Measurements from ENCODE around the gene PARD3.
A peak's percentile ranks its signal among the peaks of the same experiment; 100 is the strongest.
"Not testable (repeated sequence)": the region's sequence is repeated elsewhere in the genome, so short reads cannot be mapped to it uniquely, and the experiment has no call there.

Gene PARD3

DNA sequence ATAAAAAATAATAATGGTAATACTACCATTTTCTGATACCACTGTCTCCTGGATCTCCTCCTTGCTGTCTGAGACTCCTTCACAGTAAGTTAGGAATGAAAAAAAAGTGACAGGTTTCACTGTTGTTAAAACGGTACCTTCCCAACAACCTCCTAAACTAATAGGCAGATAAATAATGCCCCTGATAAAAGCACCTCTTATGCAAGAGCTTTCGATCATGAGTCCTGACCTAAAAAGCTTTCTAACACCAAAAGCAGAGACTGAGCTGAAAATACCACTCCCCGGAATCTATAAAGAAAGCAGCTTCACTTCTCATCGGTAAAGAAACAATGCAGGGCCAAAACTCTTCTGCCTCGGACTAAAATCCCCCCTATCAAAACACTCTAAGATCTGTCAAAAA is 14.5 kb downstream of the PARD3 start:
- FAIRE-seq (peak; percentile 44), DNase-seq (ENCODE audit: insufficient read length, low spot score) (no peak)

DNA sequence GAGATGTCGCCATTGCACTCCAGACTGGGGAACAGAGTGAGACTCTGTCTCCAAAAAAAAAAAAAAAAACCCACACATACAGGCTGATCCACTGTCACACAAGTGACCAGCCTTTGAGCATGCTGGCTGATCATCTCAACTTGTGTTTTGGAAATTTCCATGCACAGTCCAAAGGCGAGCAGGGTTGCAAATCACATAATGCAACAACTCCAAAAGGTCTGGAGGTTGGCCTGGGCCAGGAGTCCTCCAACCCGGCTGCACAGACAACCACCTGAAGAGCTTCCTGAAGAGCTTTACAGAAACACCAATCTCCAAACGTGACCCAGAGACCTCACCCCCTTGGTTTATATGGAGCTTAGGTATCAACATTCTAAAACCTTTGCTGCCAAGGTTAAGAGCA is 16.4 kb downstream of the PARD3 start:
- no peak for DNase-seq (ENCODE audit: insufficient read length, low spot score)
- FAIRE-seq = no peak

DNA sequence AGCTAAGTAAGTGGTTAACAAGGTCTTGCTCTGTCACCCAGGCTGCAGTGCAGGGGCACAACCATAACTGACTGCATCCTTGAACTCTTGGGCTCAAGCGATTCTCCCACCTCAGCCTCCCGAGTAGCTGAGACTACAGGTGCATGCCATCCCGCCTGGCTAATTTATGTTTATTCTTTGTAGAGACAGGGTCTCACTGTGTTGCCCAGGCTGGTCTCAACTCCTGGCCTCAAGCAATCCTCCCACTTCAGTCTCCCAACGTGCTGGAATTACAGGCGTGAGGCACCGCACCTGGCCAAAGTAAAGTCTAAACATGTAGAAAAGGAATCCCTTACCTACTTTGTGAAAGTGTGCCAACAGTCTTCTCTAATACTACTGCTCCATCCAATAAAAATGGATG is 17.9 kb downstream of the PARD3 start:
- FAIRE-seq = no peak
- DNase-seq (ENCODE audit: insufficient read length, low spot score) = no peak

DNA sequence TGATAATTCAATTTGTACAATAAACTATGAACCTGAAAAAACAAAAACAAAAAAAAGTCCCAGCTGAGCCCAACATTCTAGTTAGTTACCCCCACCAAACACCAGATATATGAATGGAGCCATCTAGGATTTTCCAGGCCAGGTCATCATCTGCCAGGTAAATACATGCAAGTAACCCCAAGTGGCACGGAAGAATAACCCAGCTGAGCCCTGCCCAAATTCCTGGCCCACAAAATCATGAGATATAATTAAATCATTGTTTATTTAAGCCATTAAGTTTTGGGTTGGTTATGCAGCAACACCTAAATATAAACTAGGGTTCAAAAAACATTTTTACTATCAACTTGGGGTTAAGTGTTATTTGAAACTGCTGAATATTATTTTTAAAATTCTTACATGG is 19.0 kb downstream of the PARD3 start:
- FAIRE-seq (no peak), DNase-seq (ENCODE audit: insufficient read length, low spot score) (no peak)

DNA sequence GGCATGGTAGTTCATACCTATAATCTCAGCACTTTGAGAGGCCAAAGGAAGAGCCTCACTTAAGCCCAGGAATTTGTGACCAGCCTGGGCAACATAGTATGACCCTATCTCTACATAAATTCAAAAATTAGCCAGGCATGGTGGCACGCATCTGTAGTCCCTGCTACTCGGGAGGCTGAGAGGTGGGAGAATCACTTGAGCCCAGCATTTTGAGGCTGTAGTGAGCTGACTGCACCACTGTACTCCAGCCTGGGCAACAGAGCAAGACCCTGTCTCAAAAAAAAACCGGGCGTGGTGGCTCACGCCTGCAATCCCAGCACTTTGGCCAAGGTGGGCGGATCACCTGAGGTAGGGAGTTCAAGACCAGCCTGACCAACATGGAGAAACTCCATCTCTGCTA is 19.8 kb downstream of the PARD3 start:
- no peak for FAIRE-seq
- DNase-seq (ENCODE audit: insufficient read length, low spot score) = no peak

DNA sequence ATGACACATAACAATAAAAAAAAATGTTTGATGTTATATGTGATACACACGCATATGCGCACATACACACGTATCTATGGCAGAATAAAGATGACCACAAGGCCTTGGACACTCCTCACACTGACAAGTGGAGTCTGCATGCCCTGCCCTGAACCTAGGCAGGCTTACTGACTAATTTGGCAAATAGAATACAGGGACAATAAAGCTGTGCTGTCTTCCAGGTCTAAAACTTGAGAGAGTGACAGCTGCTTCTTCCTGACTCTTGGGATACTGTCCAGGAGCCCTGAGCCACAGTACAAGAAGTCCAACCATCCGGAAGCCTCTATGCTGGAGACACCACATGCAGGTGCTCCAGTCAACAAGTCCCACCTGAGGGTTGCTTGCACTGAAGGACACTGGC is 20.3 kb downstream of the PARD3 start:
- FAIRE-seq (no peak), DNase-seq (ENCODE audit: insufficient read length, low spot score) (no peak)

DNA sequence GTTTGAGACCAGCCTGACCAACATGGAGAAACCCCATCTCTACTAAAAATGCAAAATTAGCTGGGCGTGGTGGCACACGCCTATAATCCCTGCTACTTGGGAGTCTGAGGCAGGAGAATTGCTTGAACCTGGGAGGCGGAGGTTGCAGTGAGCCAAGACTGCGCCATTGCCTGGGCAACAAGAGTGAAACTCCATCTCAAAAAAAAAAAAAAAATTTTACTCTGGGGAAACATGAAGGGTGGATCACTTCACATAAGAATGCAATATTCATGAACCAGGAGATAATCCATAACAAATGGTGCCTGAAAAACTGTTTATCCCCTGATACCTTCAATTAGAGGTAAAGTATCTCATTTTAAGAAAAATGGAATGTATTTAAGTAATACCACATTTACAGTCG is 21.5 kb downstream of the PARD3 start:
- FAIRE-seq; DNase-seq (ENCODE audit: insufficient read length, low spot score): not testable (repeated sequence)

DNA sequence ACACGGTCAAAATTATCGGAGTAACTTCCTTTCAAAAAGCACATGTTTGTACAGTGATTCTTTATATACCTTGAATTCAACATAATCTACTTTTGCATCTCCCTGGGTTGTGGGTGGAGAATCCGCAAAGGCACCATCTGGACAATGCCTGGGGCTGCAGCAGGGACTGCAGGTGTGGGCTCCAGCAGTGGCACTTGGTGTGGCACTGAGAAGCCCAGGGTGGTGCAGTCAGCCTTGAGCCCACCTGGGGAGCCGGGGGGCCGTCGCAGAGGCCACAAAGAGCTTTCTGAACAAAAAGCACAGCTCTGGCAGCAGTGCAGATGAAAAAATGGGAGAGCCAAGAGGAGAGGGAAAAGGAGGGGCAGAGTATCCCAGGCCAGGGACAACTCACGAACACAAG is 22.2 kb downstream of the PARD3 start:
- DNase-seq (ENCODE audit: insufficient read length, low spot score) (no peak), FAIRE-seq (no peak)

DNA sequence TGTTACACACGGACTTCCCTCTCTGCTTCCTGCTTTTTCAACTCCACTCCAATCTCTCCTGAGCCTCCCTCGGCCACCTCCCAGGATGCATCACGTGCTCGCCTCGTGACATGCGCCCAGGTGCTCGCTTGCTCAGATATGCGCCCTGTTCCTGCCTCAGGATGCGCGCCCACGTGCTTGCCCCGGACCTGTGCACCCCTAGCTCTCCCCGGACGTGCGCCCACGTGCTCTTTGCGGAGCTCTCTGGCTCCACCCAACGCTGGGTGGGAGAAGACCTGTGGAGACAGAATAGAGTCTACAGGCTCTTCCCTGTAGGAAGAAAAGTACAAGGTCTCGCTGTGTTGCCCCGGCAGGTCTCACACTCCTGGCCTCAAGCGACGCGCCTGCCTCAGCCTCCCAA is 23.1 kb downstream of the PARD3 start:
- FAIRE-seq = no peak
- DNase-seq (ENCODE audit: insufficient read length, low spot score) = no peak

DNA sequence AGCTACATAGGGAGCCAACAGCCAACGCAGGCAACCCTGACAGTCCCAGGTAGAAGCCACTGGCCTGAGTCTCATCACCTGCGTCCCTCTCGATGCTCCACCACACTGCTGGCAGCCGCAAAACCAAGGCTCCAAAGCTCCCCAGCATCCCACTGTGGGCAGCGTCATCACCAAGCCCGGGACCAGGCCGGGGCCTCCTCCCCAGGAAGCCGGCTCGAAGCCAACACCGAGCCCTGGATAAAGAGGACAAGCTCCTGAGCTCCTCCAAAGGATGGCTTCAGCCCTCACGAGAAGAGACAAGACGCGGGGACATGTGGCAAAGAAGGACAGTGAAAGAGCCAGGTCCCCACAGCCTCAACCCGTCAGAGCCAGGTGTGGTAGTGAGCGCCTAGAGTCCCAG is 23.9 kb downstream of the PARD3 start:
- FAIRE-seq (no peak), DNase-seq (ENCODE audit: insufficient read length, low spot score) (no peak)

DNA sequence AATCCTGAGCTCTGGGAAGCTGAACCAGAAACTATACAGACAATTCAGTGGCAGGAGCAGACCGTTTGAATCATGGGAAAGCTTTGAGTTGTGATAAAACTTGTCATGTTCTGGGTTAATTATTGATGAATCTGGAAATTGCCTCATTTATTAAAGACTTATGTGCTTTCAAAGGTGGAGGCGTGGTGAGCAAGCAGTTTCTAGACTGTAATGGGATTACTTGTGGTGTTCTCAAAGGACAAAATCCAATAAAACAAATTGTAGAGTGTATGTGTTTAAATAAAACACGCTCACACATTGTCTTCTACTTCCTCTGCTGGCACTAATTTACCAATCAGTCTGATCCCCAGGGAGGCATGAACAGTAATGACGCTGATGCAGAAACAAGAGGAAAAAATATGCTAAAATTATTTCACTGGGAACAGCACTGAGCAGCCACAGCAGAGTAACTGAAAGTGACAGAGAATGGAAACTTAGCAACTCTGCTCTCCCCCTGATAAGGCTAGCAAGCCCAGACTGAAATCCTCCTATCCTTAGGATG is 25.1 kb downstream of the PARD3 start:
- FAIRE-seq = peak; percentile 86

DNA sequence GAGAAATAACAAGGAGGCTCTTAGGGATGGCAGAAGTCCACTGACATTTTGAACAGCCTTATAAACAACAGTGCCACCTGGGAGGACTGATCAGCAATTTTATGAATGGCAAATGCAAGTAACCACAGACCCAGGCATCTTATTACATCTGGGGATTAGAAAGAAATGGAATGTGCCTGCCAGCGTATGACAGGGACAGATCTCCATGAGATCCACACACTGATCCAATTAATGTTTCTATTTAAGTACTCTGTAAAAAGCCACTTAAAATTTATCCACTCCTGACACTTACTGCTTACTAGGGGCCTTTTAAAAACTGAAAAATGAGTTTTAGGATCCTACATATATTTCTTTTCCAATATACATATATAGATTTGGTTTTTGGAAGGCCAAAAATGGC is 28.6 kb downstream of the PARD3 start:
- FAIRE-seq (no peak), DNase-seq (ENCODE audit: insufficient read length, low spot score) (no peak)

More for the DNA sequence above, 25.1 kb downstream of the PARD3 start:
- DNase-seq (ENCODE audit: insufficient read length, low spot score) = peak; percentile 21

DNA sequence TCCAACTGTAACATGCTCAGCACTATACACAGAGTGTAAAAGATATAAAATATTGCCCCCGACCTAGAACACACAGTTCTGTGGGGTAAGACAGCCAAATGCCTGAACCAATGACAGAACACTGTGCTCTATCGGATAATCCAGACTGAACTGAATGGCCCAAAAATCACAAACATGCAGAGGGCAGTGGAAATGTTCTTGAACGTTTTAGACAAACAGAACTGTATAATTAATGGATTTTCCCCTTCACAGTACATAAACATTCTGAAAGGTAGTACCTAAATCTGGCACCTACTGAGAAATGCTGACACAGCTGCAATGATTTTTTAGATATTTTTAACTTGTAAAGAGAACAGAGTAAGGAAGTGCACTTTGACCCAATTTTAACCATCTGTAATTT is 33.4 kb downstream of the PARD3 start:
- FAIRE-seq (no peak), DNase-seq (ENCODE audit: insufficient read length, low spot score) (no peak)

DNA sequence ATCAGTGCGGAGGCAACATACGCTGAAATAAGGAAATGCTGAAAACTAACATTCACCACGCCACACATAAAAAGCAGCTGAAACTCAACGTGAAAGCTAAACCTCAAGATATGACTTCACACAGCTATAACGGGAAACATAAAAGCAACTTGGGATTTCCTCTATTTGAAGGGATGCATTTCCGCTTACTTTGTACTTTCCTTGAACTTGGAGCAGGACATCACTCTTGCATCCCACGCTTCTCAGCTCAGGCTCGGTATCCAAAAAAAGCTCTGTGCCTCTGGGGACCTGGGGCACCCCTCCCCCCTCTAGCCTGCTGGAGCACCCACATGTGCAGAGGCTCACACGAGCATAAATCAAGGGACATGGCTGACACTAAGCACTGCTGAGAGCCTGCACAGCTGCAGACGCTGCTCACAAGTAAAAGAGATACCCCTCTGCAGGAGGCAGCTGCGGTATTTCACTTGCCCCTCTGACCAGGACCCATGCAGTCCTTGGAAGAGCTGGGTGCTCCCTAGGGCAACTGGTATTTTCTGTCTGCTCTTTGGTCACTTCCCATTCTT is 34.2 kb downstream of the PARD3 start:
- DNase-seq (ENCODE audit: insufficient read length, low spot score) (peak; percentile 28), FAIRE-seq (peak; percentile 93)

DNA sequence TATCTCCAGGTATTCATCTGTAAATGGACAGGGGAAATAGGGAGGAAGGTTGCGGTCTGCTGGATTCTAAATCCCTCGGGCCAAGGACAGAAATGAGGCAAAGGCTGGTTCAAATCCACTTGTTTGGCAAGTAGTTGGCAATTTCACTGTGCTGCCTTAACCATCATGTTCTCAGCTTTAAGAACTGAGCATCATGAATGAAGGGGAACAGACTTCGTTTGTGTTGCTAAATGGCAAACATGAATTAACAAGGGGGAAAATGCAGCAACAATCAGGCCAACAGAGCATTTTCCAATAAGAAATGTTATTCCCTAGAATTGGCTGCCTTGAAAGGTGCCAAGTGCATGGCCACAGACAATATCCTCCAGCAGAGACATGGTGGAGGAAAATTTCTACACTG is 36.9 kb downstream of the PARD3 start:
- DNase-seq (ENCODE audit: insufficient read length, low spot score) (no peak), FAIRE-seq (peak; percentile 80)

DNA sequence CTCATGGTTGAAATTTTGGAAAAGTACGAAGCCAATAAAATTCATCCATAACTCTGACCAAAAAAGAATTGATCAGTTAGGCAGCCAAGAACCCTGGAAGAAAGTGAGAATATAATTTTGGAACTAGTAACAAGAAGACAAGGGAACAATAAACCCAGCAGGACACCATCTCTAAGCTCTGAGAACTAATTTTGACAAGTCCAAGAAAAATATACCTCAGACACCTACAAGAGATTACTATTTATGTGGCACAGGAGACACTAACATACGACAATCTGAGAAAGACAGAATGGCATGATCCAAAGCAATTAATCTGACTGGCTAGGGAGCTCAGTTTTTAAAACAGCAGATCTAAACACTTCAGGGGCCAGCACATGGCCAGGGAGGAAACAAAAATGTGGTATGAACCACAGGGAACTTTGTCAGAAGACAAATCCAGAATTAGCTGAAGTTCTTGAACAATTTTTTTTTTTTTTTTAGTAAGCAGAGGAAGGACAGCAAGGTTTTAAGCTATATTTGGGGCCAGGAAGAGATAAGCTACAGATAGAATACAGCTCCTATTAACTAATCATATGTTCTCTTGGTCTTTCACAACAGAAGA is 38.9 kb downstream of the PARD3 start:
- DNase-seq (ENCODE audit: insufficient read length, low spot score) (no peak), FAIRE-seq (peak; percentile 54)

DNA sequence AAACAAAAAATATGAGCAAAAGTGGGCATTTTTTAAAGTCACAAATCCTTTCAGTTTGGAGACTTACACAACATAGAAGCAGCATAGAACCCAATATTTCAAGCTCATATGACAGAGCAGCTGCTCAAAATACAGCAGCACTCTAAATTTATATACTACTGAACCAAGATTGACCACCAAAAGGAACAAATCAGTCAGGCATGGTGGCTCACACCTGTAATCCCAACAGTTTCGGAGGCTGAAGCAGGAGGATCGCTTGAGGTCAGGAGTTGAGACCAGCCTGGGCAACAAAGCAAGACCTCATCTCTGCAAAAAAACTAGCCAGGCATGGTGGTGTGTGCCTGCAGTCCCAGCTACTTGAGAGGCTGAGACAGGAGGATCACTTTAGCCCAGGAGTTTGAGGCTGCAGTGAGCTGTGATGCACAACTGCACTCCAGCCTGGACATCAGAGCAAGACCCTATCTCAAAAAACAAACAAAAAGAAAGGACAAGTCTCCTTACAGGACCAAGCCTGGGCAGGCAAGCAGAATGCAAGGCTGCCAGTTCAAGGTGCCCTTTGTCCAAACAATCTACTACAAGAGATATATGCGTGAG is 40.0 kb downstream of the PARD3 start:
- FAIRE-seq = peak; percentile 82

DNA sequence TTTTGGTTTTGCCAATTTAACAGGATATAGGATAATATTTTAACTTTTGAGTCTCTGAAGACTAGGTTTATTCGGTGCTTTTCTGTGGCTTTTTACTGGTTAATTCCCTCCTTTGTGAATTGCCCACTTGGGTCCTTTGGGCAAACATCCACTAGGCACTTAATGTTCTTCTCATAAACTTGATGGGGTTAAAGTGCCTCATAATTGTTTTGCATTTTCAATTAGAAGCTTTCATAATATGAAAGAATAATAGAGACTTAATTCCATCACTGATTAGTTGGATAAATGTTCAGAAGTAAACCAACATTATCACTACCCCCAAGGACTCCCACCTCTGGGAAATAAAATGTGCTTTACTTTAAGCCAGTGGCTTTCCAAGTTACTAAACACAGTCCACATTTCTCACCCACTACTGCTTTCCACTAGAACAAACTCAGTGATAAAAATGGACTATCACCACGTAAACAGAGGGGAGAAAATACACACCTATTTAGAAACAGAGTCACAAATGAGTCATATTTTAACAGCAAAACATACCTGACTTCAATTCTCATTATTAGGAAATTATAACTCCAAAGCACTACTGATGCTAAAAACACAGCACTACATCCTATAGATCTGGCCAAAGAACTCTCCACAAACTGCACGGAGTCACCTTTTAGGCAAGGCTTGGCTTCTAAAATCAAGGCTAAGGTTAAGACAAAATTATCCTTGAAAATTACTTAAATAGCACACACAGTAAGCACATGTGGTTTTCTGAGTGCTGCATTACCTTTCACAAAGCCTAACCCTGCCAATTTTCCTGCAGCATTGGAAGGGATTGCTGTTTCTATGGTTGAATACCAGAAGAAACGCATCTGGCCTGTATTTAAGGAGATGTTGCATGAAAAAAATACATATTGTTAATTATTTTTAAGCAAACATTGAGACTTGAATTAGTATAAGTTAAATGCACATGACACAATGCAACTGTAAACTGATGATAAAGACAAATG is 41.2 kb downstream of the PARD3 start:
- DNase-seq (ENCODE audit: insufficient read length, low spot score) = no peak
- peak; percentile 73 for FAIRE-seq

More for the DNA sequence above, 40.0 kb downstream of the PARD3 start:
- DNase-seq (ENCODE audit: insufficient read length, low spot score) = no peak

DNA sequence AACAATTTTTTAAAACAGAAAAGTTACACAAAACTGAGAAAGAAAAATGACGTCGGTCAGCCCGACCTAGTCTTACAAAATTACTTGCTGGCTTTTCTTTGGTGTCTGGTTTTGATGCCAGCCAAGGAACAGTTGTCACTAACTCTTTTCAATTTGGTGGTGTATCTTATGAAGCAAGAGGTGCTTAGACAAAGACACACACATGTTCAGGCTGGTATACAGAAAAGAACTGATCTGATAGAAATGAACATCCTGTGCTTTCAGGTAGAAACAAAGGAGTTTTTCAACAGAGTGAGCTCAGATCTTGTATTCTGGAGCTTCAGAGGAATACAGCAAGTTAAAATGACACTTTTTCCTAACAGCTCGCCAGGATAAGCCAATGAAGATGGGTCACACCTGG is 43.6 kb downstream of the PARD3 start:
- FAIRE-seq = no peak
- DNase-seq (ENCODE audit: insufficient read length, low spot score) = no peak

DNA sequence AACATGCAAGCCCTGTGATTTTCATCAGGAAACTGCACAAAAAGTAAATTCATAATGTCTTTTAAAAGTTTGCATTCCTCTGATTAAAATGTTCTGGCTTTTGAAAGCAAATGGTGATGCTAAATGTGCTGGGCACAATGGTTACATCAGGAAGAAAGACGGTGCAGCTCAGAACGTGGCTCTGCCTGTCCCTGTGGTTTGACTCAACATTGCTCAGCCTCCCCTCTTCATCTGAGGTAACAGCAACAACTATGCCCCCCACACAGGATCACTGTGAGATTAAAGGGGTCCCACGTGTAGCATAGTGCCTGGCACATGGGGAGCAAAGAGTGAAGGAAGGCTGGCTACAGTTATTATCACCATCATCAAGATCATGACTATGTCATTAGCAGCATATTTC is 44.0 kb downstream of the PARD3 start:
- FAIRE-seq = no peak
- DNase-seq (ENCODE audit: insufficient read length, low spot score) = no peak

DNA sequence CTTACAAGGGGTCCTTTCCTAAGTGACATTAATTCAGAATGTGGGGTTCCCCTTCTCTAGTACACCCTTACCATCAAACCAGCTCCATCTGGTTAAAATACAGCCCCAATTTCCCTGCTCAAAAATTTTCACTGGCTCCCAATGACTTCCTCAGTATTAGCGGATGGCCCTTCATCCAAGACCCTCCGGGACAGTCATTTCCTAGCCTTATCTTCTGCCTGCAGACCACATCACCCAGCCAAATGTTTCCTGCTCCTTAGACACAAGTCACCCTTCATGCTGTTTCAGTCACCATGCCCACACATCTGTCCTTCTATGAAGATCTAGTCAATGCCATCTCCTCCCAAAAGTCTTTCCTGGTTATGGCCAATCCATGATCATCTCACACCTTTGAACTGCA is 45.2 kb downstream of the PARD3 start:
- no peak for DNase-seq (ENCODE audit: insufficient read length, low spot score)
- no peak for FAIRE-seq
